Raji (cell line): Measurements from ENCODE around the gene GFRA1.

Source experiments
- POLR2A ChIP-seq: IDR thresholded peaks from 2 replicates; pipeline ENCODE4 v1.6.1; 2011; ENCODE audit warnings: low read depth, low read length, control low read depth; ENCODE audit not compliant: insufficient read depth

The GFRA1 gene

DNA sequence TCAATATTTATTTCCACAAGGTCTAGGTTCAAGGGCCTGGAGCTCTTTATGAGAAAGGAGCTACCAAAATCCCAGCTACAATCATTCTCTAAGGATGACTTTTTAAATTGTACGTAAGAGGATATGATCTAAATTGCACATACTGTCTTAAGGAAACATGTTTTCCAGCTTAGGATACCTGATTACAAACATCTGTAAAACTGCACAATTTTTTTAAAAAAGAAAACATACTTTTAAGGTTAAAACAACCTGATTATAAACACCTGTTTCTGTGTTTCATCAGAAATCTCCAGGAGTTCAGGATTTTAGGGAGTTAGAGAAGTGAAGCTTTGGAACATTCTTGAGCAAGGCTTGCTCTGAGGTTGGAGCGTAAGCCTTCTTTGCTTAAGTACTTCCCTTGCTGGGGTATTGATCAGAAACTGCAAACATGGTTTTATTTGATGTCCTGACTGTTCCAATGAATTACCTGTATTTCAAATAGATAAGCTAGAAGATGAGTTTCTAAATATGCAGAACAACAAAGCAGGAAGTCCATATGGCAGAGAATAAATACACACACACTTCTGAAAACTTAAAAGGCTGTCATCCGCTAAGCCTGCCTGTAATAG is 248.6 kb downstream of the GFRA1 start:
- TF ChIP-seq POLR2A = no peak

DNA sequence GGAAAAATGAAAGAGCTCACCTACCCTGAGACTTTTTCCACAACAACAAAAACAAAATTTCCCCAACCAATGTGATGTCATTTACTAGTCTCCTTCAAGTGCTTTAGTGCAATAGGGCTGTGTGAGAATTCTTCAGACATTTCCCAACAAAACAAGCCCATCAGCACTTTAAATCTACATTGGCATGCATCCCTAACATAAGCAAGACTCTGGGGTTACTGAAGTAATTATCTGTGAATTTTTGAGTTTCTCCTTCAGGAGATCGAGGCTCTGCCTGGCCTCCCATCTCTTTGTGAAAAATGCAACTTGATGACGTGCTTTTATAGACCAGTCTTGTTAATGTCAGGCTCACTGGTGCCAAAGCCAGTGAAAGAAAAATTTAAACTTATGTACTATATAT is 255.6 kb downstream of the GFRA1 start:
- no peak for TF ChIP-seq POLR2A

DNA sequence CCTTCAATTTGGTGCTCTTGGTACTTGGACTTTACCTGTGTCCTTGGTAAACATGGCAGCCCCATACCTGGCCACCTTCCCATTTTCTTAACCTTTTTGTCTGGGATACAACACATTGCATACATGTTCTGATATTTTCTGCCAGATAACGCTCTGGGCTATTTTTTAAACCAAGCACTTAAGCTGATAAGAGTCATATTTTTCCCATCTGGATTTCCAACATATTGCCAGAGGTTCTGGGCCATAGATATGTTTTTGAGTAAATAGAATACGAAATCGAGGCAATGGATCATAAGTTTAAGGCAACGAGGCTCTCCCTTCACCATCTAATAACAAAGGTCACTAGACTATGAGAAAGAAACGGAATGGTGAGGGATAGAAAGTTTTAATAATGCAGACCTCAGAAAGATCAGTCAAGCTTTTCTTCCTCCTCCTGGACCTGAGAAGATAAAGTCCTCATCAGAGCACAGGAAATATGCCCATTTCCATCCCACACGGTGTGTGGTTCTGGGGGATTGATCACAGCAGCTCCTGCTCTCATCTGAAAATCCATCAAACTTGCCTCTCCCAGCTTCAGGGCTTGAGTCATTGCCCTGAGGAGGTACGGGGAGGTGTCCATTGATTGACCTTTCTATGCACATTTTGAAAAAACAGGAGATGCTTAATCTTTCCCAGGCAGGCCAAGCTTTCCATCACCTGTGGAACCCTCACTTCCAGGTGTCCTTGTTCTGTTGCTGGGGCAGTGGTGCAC is 257.2 kb downstream of the GFRA1 start:
- no peak for TF ChIP-seq POLR2A

DNA sequence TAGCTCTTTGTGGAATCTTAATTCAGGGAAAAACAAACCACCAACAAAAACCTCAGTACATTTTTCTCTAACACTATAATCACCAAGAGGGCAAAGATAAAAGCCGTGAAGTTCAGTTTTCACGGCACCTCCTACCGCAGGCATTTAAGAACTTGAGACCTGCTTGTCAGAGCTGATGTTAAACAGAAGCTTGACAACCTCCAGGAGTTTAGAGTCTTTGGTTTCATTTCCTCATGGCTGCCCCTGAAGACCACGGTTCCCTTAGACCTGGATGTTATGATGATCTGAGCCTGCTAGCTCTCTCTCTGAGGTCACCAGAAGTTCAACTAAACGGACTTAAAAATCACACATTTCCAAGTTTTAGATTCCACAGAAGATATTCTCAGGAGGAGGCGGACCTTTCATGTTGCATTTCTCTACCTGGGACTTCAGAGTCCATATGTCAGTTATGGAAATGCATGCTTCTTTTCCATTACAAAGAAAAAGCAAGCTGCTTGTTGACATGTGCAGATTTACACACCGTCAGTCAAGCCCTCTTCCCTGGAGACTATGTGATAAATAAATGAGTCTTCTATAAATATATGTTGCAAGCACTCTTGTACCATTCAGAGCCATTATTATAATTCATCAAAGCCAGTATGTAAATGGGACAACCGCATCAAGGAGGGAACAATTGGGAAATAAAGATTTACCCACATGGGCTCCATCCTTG is 258.0 kb downstream of the GFRA1 start:
- TF ChIP-seq POLR2A = no peak

DNA sequence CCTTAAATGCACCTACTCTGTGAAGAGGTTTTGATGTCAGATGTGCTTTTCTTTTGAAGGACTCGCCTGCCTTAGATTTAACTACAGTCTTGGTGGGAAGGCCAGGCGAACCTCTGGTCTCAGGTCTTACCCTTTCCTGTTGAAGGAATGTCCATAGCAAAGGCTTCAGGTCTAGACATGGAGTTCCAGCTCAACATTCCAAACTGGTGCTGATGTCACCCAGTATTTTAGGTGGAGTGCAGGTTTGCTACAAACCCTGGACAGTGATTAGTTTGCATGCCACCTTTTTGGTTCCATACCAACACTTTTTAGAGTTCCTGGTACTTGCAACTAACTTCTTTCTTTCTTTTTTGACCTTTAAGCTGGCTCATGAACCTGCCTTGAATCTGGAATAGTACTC is 258.7 kb downstream of the GFRA1 start:
- TF ChIP-seq POLR2A = no peak

DNA sequence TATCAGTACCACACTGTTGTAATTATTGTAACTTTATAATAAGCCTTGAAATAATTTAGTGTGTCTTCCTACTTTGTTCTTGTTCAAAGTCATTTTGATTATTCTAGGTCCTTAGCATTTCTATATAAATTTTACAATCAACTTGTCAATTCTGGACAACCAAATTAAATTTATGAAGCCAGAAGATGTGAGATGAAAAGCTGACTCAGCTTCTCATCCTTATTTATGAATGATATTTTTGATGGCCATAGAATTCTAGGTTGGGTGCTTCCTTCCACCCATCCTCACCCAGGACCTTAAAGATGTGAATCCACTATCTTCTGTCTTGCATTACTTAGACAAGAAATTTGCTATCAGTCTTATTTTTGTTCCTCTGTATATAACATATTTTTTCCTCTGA is 261.1 kb downstream of the GFRA1 start:
- no peak for TF ChIP-seq POLR2A

DNA sequence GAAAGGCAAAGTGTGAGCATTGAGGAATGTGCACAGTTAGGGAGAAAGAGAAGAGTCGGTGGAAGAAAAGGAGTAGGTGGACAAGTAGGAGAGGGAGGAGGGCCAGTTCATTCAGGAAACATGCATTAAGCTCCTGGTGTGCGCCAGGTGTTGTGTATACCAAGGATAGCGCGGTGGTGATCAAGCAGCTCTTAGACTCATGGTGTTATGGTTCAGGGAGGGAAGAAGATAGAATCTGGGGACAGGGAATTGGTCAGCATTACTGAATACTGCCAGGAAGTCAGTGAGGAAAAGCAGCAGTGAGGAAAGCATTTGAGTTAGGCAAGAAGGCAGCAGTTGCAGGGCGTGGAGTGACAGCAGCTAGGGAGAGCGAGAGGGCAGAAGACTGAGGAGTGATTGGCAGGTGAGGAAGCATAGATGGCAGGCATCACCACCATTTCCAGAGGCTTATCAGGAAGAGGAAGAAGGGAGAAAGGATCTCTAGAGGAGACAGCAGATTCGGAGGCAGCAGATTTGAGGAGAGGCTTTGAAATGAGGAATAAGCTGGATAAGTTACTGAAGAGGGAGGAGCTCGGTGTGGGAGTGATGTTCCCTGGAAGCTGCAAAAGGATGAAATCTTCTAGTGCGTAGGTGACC is 265.6 kb downstream of the GFRA1 start:
- TF ChIP-seq POLR2A = no peak
